Aorta (tissue), 5 donors: ENCODE measurements around the gene NAP1L1. TPM values are rescaled to one million over a fixed set of nuclear protein-coding genes. Genes with fewer than 3 reads are reported as not detected.

Experiments used
- ATAC-seq: fragments of 200-7000 bp; cut with Tn5 transposase; one replicate; pipeline ENCODE4 v1.9.1; 2022; ENCODE audit warnings: moderate library complexity; ENCODE audit not compliant: low FRiP score
- DNase-seq, 2 donors: peaks; one replicate each; pipeline ENCODE4 v3.0.0-alpha.2; 2020
- H3K27ac ChIP-seq, 2 donors: one replicate each; pipeline ENCODE4 v1.5.1; 2013; ENCODE audit warnings: low read length in 2 of 2, mild to moderate bottlenecking in 2 of 2, moderate library complexity in 2 of 2, control low read depth in 1 of 2, inconsistent platforms in 1 of 2, low read depth in 1 of 2
- H3K27me3 ChIP-seq, 2 donors: one replicate each; pipeline ENCODE4 v1.6.1; 2013; ENCODE audit warnings: control low read depth in 1 of 2, low read length in 1 of 2, mild to moderate bottlenecking in 1 of 2, moderate library complexity in 1 of 2; ENCODE audit not compliant: insufficient read depth in 2 of 2, control insufficient read depth in 1 of 2
- H3K36me3 ChIP-seq, 2 donors: one replicate each; pipeline ENCODE4 v1.6.1; 2013; ENCODE audit warnings: control low read depth in 1 of 2, low read length in 1 of 2, mild to moderate bottlenecking in 1 of 2; ENCODE audit not compliant: insufficient read depth in 2 of 2, control insufficient read depth in 1 of 2
- H3K4me1 ChIP-seq, 2 donors: one replicate each; pipeline ENCODE4 v1.6.1; 2013; ENCODE audit warnings: low read length in 2 of 2, control low read depth in 1 of 2, mild to moderate bottlenecking in 1 of 2, moderate library complexity in 1 of 2; ENCODE audit not compliant: insufficient read depth in 2 of 2, control insufficient read depth in 1 of 2
- H3K4me3 ChIP-seq, 2 donors: one replicate each; pipeline ENCODE4 v1.5.1; 2013; ENCODE audit warnings: low read length in 2 of 2, control low read depth in 1 of 2, mild to moderate bottlenecking in 1 of 2
- H3K9me3 ChIP-seq: one replicate; pipeline ENCODE4 v1.6.1; 2013; ENCODE audit warnings: mild to moderate bottlenecking, low read length; ENCODE audit not compliant: control insufficient read depth
- WGBS, 2 donors: extraction: QIAGEN DNeasy Blood & Tissue Kit; methylation state at CpG; one replicate each; pipeline ENCODE4 v1.1.7; 2013; 5-methylcytosine and 5-hydroxymethylcytosine counted together
- intact Hi-C, 2 donors: fragments of 100-400 bp; cut with DNase I; formaldehyde crosslinking; loops; one replicate each; pipeline versions ENCODE4 v1.14.2 to v1.15.0; 2022
- polyA plus RNA-seq, 2 donors: library from polyadenylated mRNA; stranded (reverse); fragments of 200-250 nt; gene quantifications; one replicate each; pipeline ENCODE4 v1.2.3, GENCODE V29; 2013
- total RNA-seq, 2 donors: library from RNA; stranded (reverse); fragmentation: NEBNext Ultra II Directional; extraction: Animal tissue kit (Norgen Biotek cat#: 25700); gene quantifications; one replicate each; pipeline ENCODE4 v1.2.1, GENCODE V29; 2021
- donor health status: healthy with polysubstance abuse.
- donor health status: Bipolar disorder and iron deficiency.
- donor health status: DM: no; HTN: no; CAD: no.
- donor health status: DM: no; HTN: no; CAD: no.
- donor health status: DM: yes; HTN: yes; CAD: no.

NAP1L1 gene
- total and polyA plus RNA-seq, 4 donors, result 312 to 668 (median 346) TPM

DNA sequence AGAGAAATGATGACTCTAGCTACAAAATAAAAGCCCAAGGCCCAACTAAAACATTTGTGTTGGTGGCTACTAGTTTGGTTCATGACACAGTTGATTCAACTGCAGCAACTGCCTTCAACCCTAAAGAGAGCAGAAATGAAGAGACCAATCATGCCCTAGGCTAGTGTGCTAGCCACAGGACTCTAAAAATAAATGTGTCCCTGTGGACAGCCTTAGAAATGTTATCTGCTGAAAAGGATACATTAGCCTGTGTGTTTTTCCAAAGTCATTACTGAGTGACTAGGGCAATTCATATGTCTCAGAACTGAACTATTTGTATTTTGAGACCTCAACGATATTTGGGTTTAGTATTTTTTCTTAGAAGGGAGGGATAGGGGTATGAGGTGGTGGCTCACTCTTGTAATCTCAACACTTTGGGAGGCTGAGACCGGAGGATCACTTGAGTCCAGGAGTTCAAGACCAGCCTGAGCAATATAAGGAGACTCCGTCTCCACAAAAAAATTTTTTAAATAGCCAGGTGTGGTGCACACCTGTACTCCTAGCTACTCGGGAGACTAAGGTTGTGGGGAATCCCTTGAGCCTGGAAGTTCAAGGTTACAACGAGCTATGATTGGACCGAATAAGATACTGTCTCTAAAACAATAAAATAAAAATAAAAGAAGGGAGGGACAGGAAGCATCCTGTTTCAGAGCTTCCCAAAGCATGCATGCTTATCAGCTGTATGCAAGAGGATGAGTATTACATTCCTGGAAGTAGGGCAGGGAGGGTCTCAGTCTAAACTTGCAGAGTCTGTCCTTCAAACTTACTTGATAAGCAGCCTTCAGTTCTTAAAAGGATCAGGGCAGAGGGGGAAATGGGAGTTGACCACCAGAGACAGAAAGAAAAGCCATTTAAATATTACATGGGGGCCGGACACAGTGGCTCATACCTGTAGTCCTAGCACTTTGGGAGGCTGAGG is 29.6 kb upstream of the NAP1L1 start:
- Histone ChIP-seq H3K4me1 (no peaks in the 10 kb centered on the region), H3K27ac (no peak overlapping the region), H3K9me3 (no peaks in the 10 kb centered on the region), H3K36me3 (no peaks in the 10 kb centered on the region), H3K27me3 (no peaks in the 10 kb centered on the region), H3K4me3 (no peak overlapping the region)
- DNase-seq (no peak), ATAC-seq (no peak)
- 73 to 74% methylated on average over 7 of the region's 7 CpGs for WGBS, 2 donors
- intact Hi-C loops, result no loop called here

DNA sequence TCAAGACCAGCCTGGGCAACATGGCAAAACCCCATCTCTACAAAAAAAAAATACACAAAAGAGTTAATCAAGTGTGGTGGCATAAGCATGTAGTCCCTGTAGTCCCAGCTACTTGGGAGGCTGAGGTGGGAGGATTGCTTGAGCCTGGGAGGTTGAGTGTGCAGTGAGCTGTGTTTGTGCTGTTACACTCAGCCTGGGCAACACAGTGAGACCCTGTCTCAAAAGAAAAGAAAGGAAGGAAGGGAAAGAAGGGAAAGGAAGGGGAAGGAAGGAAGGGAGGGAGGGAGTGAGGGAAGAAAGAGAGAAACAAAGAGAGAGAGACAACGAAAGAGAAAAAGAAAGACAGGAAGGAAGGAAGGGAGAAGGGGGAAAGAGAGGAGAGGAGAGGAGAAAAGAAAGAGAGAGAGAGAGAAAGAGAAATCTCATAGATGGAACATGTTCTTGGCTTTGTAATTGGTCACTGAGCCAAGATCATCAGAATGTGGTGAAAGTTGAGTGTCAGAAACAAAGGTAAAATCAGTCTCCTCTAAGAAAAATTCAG is 26.8 kb upstream of the NAP1L1 start:
- Histone ChIP-seq H3K27ac (no peak overlapping the region), H3K27me3 (no peaks in the 10 kb centered on the region), H3K4me3 (no peak overlapping the region), H3K36me3 (no peaks in the 10 kb centered on the region), H3K9me3 (no peaks in the 10 kb centered on the region), H3K4me1 (no peaks in the 10 kb centered on the region)
- DNase-seq, result no peak
- no peak for ATAC-seq
- intact Hi-C loops, result no loop called here
- WGBS, 2 donors, result no CpG with 5 or more reads among the region's 1 CpG

DNA sequence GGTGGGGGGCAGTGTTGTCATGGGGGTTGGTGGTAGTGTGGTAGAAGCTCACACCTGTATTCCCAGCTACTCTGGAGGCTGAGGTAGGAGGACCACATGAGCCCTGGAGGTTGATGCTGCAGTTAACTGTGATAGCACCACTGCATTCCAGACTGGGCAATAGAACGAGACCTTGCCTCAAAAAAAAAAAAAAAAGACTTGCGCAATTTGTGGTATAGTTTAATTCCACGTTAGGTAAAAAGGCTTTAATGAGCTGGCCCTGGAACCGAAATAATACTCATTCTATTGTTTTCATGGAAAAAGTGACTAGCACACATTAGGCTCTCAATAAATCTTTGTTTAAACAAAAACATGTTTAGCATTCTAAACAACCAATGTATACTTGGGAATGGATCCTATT is 25.4 kb upstream of the NAP1L1 start:
- H3K4me1 ChIP-seq, result no peaks in the 10 kb centered on the region
- no peaks in the 10 kb centered on the region for H3K27me3 ChIP-seq
- no peak overlapping the region for H3K27ac ChIP-seq
- no peaks in the 10 kb centered on the region for H3K9me3 ChIP-seq
- DNase-seq (no peak), ATAC-seq (no peak)
- 81 to 85% methylated on average over 4 of the region's 4 CpGs for WGBS, 2 donors
- no peaks in the 10 kb centered on the region for H3K36me3 ChIP-seq
- H3K4me3 ChIP-seq, result no peak overlapping the region
- intact Hi-C loops, result no loop called here

DNA sequence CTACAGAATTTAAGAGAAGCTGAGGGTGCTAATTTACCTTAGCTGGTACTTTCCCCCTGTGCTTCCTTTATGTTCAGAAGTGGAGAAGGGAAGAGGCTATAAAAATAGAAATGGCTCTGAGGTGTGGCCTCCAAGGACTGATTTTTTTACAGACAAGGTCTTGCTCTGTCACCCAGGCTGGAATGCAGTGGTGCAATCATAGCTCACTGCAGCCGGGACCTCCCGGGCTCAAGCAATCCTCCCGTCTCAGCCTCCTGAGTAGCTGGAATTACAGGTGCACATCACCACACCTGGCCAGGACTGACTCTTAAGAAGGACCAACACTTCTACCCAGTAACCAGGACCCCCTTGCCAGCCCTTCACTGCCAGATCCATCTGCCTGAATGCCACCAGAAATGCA is 23.9 kb upstream of the NAP1L1 start:
- 77 to 86% methylated on average over 3 of the region's 3 CpGs for WGBS, 2 donors

DNA sequence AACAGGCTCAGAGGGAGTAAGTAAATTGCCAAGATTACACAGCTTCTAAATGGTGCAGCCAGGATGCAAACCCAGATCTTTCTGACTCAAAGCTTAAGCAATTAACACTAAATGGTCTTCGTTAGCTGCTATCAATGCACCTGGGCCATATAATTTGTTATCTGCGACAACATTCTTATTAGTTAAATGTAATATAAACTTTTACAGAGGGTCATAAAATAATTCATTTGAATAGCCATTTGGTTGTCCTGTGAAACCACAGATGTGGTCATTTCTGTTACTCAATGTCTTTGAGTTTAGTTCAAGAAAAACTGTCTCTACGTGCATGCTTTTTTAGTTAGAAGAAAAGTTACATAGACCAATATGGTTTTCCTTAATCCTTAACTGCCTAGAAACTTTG is 22.1 kb upstream of the NAP1L1 start:
- DNase-seq (no peak), ATAC-seq (no peak)
- WGBS, 2 donors, result 33 to 42% methylated on average over 3 of the region's 3 CpGs
- Histone ChIP-seq H3K4me3 (no peak overlapping the region), H3K27ac (no peak overlapping the region), H3K27me3 (no peaks in the 10 kb centered on the region), H3K36me3 (no peaks in the 10 kb centered on the region), H3K9me3 (peaks cover 1% of the 10 kb centered on the region), H3K4me1 (no peaks in the 10 kb centered on the region)
- intact Hi-C loops, result no loop called here

More for the DNA sequence above, 23.9 kb upstream of the NAP1L1 start:
- Histone ChIP-seq H3K9me3 (no peaks in the 10 kb centered on the region), H3K27ac (no peak overlapping the region), H3K36me3 (no peaks in the 10 kb centered on the region), H3K27me3 (no peaks in the 10 kb centered on the region), H3K4me1 (no peaks in the 10 kb centered on the region), H3K4me3 (no peak overlapping the region)
- ATAC-seq, result no peak
- intact Hi-C loops, result no loop called here
- no peak for DNase-seq

DNA sequence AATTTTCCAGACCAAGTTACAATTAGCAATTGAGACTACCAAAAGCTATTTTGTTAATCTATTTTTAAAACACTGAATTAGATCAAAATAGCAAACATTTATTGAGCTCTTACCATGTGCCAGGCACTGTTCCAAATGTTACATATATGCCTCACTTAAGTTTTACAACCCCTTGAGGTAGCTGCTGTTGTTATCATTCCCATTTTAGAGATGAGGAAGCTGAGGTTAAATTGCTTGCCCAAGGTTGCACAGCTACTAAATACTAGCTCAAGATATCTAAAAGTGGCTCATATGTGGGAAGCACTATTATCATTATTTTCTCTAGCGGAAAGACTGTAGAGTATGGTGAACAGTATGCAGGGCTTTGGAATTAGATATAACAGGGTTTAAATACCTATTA is 19.5 kb upstream of the NAP1L1 start:
- 93 to 96% methylated on average over 1 of the region's 1 CpG for WGBS, 2 donors
- peaks cover 1% of the 10 kb centered on the region for H3K9me3 ChIP-seq
- H3K36me3 ChIP-seq, result no peaks in the 10 kb centered on the region
- no peak overlapping the region for H3K4me3 ChIP-seq
- DNase-seq, result no peak
- H3K27ac ChIP-seq, result no peak overlapping the region
- ATAC-seq, result no peak
- intact Hi-C loops, result no loop called here
- H3K27me3 ChIP-seq, result no peaks in the 10 kb centered on the region
- H3K4me1 ChIP-seq, result no peaks in the 10 kb centered on the region

DNA sequence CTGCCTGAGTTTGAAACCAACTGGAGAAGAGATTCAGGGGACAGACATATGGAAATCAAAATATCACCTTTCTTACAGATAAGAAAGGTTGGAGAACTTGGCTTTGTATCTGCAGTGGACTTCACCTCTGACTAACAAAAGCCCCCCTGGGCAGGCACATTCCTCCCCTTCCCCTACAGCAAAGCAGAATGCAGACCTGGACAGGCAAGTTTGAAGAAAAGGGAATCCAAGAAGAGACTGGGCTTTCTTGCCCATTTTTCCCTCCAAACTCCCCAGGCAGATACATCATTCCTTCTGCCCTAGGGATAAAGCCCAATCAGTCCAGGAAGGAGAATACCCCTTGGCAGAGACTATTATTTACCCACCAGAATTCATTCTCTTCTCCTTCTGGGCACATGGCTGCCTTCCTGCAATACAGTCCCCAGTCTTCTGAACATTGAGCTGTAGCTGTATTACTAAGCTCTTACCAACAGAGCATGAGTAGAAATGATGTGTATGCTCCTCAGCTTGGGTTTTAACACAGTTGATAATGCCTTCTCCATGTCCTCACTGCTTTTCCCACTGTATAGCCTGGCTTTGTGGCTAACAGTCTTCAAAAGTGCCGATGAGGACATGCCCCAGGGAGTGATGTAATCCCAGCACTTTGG is 17.4 kb upstream of the NAP1L1 start:
- 71 to 78% methylated on average over 1 of the region's 1 CpG for WGBS, 2 donors
- intact Hi-C loops, result no loop called here
- H3K9me3 ChIP-seq, result peaks cover 1% of the 10 kb centered on the region

DNA sequence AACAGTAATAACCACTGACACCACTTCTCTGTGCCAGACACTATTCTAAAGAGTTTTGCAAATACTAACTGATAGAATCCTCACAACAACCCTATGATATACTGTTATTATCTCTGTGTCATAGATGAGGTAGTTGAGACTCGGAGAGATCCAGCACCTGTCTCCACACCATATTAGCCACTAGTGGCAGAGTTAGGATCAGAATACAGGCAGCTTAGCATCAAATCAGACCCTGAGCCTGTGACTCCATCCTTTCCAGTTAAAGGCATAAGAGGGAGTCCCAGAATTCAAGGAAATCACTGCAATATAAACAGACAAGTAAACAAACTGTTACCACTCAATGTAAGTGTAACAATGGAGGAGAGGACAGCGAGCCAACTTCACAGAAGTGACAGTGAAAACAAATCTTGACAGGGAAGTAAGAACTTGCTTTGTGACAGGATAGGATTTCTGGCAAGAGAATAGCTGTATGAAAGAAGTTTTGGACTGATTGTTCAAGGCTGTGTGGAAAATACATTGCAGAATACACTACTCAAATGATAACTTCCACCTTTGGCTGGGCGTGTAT is 11.7 kb upstream of the NAP1L1 start:
- 87% methylated on average over 3 of the region's 3 CpGs for WGBS, 2 donors
- no peak for ATAC-seq
- no peaks in the 10 kb centered on the region for H3K27me3 ChIP-seq
- H3K4me1 ChIP-seq, result no peaks in the 10 kb centered on the region
- H3K27ac ChIP-seq, result no peak overlapping the region
- no peak overlapping the region for H3K4me3 ChIP-seq
- H3K9me3 ChIP-seq, result no peaks in the 10 kb centered on the region
- DNase-seq, result no peak
- intact Hi-C loops, result no loop called here
- H3K36me3 ChIP-seq, result no peaks in the 10 kb centered on the region

More for the DNA sequence above, 17.4 kb upstream of the NAP1L1 start:
- no peak for DNase-seq
- ATAC-seq, result no peak
- no peaks in the 10 kb centered on the region for H3K4me1 ChIP-seq
- H3K4me3 ChIP-seq, result no peak overlapping the region
- no peaks in the 10 kb centered on the region for H3K36me3 ChIP-seq
- no peak overlapping the region for H3K27ac ChIP-seq
- no peaks in the 10 kb centered on the region for H3K27me3 ChIP-seq
